Small intestine (tissue), 7 donors: ENCODE results near the gene STOM. TPM values are rescaled to one million over a fixed set of nuclear protein-coding genes. Genes with fewer than 3 reads are reported as not detected.

Experiments
- DNase-seq, 2 donors: peaks; one replicate each; pipeline versions ENCODE4 v3.0.0 to v3.0.0-alpha.2; 2013
- FAIRE-seq: peaks from 2 replicates; lab custom pipeline; 2012; peaks lifted over from hg19 to GRCh38; lab: Jason Lieb, UNC
- H3K27ac ChIP-seq, 3 donors: one replicate each; pipeline ENCODE4 v1.5.1; 2013; ENCODE audit warnings: low read length in 2 of 3, mild to moderate bottlenecking in 2 of 3, control low read depth in 1 of 3, inconsistent platforms in 1 of 3, low read depth in 1 of 3, moderate library complexity in 1 of 3
- H3K27me3 ChIP-seq, 3 donors: one replicate each; pipeline ENCODE4 v1.6.1; 2013; ENCODE audit warnings: low read length in 3 of 3, inconsistent platforms in 1 of 3; ENCODE audit not compliant: control insufficient read depth in 3 of 3, insufficient read depth in 3 of 3
- H3K36me3 ChIP-seq, 3 donors: one replicate each; pipeline ENCODE4 v1.6.1; 2013; ENCODE audit warnings: low read length in 3 of 3, inconsistent platforms in 1 of 3, low read depth in 1 of 3, mild to moderate bottlenecking in 1 of 3, moderate library complexity in 1 of 3; ENCODE audit not compliant: control insufficient read depth in 3 of 3, insufficient read depth in 2 of 3
- H3K4me1 ChIP-seq, 3 donors: one replicate each; pipeline ENCODE4 v1.6.1; 2013; ENCODE audit warnings: low read length in 2 of 3, inconsistent platforms in 1 of 3, low read depth in 1 of 3, mild to moderate bottlenecking in 1 of 3, moderate library complexity in 1 of 3; ENCODE audit not compliant: control insufficient read depth in 3 of 3, insufficient read depth in 2 of 3
- H3K4me3 ChIP-seq, 3 donors: one replicate each; pipeline ENCODE4 v1.5.1; 2013; ENCODE audit warnings: low read length in 3 of 3, control low read depth in 1 of 3, inconsistent platforms in 1 of 3, low read depth in 1 of 3, mild to moderate bottlenecking in 1 of 3, moderate library complexity in 1 of 3
- H3K9me3 ChIP-seq, 2 donors: one replicate each; pipeline ENCODE4 v1.6.1; 2013; ENCODE audit warnings: low read depth in 1 of 2, low read length in 1 of 2; ENCODE audit not compliant: control insufficient read depth in 2 of 2, insufficient read depth in 1 of 2
- WGBS, 3 donors: extraction: QIAGEN DNeasy Blood & Tissue Kit; methylation state at CpG; one replicate each; pipeline ENCODE4 v1.1.7; 2013; 5-methylcytosine and 5-hydroxymethylcytosine counted together
- polyA plus RNA-seq, 4 donors: library from polyadenylated mRNA; stranded (reverse) in 3 of 4; unstranded in 1 of 4; fragments of 200-250 nt in 3 of 4; fragments of 120-200 nt in 1 of 4; gene quantifications; one replicate each; pipeline versions ENCODE4 v1.2.1 to v1.2.3, GENCODE V29; 2013
- donor health status: healthy with polysubstance abuse.
- donor health status: control.
- donor health status: control.
- donor health status: Bipolar disorder and iron deficiency.
- donor health status: healthy.

The STOM gene
- polyA plus RNA-seq, 4 donors, result 20.8 to 115 (median 65.9) TPM

DNA sequence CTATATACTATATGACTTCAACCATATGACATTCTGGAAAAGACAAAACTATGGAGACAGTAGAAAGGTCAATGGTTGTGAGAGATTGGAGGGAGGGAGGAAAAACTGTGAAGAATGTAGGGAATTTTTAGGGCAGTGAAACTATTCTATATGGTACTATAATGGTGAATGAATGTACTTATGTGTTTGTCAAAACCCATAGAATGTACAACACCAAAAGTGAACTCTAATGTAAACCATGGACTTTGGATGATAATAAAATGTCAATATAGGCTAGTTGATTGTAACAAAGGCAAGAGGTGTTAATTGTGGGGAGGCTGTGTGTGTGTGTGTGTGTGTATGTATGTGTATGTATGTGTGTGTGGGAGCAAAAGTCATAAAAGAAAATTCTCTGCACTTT, 10.8 kb upstream of the STOM start:
- peak; percentile 76 to 78 for DNase-seq
- FAIRE-seq, result no peak

DNA sequence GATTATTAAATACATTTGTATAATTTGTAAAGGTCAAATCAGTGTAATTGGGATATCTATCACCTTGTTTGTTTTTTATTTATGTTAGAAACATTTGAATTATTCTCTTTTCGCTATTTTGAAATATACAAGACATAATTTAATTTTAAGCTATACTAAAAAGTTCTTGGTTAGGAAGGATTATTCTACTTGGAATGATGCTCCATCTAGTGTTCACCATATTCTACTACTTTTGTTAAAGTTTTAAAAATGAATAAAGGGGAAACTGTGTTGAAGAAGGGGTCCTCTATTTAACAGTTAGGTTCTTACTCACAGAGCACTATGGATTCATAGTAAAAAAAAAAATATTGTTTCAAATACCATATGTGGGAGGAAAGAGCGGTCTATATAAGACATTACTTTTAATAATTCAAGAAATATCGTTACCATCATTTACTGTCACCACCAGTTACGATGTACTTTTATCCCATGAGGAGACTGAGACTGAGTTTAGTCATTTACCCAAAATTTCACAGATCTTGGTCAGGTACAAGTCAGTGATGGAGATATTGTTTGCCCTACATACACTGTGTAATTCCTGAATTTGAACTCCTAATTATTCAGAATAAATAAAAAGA, 6.3 kb upstream of the STOM start:
- no peak for DNase-seq
- no peak overlapping the region for H3K4me3 ChIP-seq
- no peaks in the 10 kb centered on the region for H3K36me3 ChIP-seq
- no peak for FAIRE-seq
- H3K4me1 ChIP-seq, result peaks cover 0 to 23% (median 4%) of the 10 kb centered on the region in 3 donors
- H3K9me3 ChIP-seq, result no peaks in the 10 kb centered on the region
- no peaks in the 10 kb centered on the region for H3K27me3 ChIP-seq
- WGBS, 3 donors, result 86 to 92% (median 87%) methylated on average over 4 of the region's 4 CpGs
- no peak overlapping the region for H3K27ac ChIP-seq

More for the DNA sequence above, 10.8 kb upstream of the STOM start:
- Histone ChIP-seq H3K27ac (peak overlapping the region in 1 of 3 donors; percentile 15), H3K27me3 (no peaks in the 10 kb centered on the region), H3K9me3 (no peaks in the 10 kb centered on the region), H3K4me1 (peaks cover 0 to 9% (median 0%) of the 10 kb centered on the region in 3 donors), H3K4me3 (no peak overlapping the region), H3K36me3 (no peaks in the 10 kb centered on the region)

DNA sequence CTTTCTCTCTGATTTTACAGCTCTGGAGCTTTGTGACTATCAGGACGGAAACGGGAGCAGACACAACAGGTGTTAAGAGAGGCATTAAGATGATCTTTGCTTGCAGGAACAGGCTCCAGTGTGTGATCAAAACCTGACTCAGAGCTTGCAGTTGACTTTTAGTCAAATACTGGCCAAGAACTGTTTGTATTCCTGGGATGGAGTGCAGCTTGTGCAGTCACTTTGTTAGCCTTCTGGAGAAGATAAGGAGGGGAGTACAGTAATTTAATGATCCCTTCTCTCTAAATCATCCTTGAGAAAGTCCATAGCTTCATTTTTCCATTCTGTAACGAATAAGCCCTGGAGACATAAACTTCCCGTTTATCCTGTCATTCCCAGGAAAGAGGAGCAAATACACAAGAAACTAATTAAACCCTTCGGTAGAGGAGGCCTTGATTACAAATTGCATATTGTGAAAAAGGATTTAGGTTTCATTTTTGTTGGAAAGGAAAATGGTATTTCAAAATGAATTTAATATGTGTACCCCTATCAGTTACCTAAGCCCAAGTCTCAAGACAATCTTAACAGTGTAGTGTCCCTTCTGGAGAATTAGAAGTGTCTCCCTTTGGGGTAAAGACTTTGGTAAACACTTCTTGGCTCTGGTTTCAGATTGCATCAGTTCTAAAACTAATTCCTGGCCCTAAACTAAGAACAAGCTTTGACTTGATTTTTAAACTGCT, 3.1 kb upstream of the STOM start:
- 43 to 63% (median 47%) methylated on average over 5 of the region's 5 CpGs for WGBS, 3 donors
- DNase-seq (peak in 1 of 2 donors; percentile 26), FAIRE-seq (no peak)
- H3K4me3 ChIP-seq, result no peak overlapping the region
- H3K27ac ChIP-seq, result peak overlapping the region; percentile 20 to 62 (median 55)
- H3K9me3 ChIP-seq, result no peaks in the 10 kb centered on the region
- no peaks in the 10 kb centered on the region for H3K27me3 ChIP-seq
- H3K4me1 ChIP-seq, result peaks cover 0 to 31% (median 4%) of the 10 kb centered on the region in 3 donors
- no peaks in the 10 kb centered on the region for H3K36me3 ChIP-seq

DNA sequence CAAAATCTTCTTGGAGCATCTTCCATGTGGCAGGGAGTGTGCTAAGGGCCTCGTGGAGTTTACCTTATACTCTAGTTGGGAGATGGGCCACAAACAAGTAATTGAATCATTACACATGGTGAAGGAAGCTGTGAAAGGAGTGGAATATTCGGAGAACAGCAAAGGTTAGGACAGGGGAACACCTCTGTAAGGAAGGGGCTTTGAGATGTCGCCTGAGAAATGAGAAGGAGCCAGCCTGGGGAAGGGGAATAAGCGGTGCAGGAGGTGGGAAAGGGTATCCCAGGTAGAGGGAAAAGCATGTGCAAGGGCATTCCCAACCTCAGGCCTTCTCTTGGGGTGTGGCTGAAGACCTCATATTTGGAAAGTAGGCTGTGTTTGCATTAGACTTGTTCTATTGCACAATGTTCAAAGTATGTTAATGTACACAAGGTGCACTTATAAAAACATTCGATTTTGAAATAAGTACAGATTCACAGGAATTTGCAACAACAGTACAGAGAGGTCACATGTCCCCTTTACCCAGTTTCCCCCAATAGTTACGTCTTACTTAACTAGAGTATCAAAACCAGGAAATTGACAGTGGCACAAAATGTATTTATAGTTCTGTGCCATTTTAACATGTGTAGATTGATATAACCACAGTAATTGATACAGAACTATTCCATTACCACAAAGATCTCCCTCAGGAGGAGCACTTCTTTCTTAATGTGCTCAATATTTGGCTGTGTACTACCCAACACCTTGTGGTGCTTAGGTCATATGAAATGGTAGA, 2.4 kb upstream of the STOM start:
- 63 to 71% (median 65%) methylated on average over 6 of the region's 6 CpGs for WGBS, 3 donors
- H3K4me3 ChIP-seq, result no peak overlapping the region
- FAIRE-seq (no peak), DNase-seq (peak in 1 of 2 donors; percentile 65)
- H3K36me3 ChIP-seq, result no peaks in the 10 kb centered on the region
- H3K27ac ChIP-seq, result peak overlapping the region in 2 of 3 donors; percentile 55 to 62
- H3K27me3 ChIP-seq, result no peaks in the 10 kb centered on the region
- H3K9me3 ChIP-seq, result no peaks in the 10 kb centered on the region
- H3K4me1 ChIP-seq, result peaks cover 0 to 37% (median 4%) of the 10 kb centered on the region in 3 donors

DNA sequence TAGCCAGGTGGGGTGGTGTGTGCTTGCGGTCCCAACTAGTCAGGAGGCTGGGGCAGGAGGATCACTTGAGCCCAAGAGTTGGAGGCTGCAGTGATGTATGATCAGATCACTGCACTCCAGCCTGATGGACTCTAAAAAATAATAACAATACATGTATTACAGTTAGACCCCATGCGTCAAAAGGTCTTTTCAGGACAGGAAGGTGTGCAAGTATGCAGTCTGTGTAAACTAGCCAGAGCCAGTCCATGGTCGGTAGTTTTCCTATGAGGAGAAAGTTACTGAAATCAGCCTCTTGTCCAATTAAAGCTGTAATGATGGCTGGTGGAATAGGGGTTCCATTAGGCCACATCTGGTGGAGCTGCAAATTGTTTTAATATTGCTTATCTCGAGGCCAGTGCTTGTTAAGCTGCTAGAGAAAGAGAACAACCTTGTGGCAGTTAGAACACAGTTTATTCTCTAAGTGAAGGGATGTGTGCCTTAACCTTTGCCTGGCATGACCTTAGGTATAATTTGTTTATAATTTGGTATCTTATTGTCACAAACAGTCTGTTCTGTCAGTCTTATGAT, 1.5 kb upstream of the STOM start:
- no peak for FAIRE-seq
- Histone ChIP-seq H3K36me3 (no peaks in the 10 kb centered on the region), H3K27ac (peak overlapping the region in 2 of 3 donors; percentile 28 to 62), H3K27me3 (no peaks in the 10 kb centered on the region), H3K4me1 (peaks cover 0 to 43% (median 4%) of the 10 kb centered on the region in 3 donors), H3K4me3 (no peak overlapping the region), H3K9me3 (no peaks in the 10 kb centered on the region)
- WGBS, 3 donors, result 60 to 74% (median 69%) methylated on average over 4 of the region's 4 CpGs
- peak in 1 of 2 donors; percentile 14 for DNase-seq

DNA sequence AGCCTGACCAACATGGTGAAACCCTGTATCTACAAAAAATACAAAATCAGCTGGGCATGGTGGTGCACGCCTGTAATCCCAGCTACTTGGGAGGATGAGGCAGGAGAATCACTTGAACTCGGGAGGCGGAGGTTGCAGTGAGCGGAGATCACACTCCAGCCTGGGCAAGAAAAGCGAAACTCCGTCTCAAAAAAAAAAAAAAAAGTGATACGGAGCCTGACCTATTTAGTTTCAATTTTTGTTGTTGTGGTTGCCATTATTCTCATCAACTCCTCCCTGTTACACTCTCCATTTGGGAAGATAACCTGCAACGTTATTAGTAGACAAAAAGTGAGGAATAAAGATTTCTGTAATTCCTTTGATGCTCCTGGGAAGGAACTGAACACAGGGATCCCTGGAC, 1.3 kb downstream of the STOM start:
- H3K4me1 ChIP-seq, result peaks cover 0 to 44% (median 9%) of the 10 kb centered on the region in 3 donors
- peak overlapping the region; percentile 64 to 89 (median 82) for H3K4me3 ChIP-seq
- H3K9me3 ChIP-seq, result no peaks in the 10 kb centered on the region
- FAIRE-seq (no peak), DNase-seq (no peak)
- no peaks in the 10 kb centered on the region for H3K27me3 ChIP-seq
- H3K27ac ChIP-seq, result peak overlapping the region; percentile 62 to 90 (median 85)
- WGBS, 3 donors, result 14 to 25% (median 22%) methylated on average over 8 of the region's 8 CpGs
- H3K36me3 ChIP-seq, result no peaks in the 10 kb centered on the region

DNA sequence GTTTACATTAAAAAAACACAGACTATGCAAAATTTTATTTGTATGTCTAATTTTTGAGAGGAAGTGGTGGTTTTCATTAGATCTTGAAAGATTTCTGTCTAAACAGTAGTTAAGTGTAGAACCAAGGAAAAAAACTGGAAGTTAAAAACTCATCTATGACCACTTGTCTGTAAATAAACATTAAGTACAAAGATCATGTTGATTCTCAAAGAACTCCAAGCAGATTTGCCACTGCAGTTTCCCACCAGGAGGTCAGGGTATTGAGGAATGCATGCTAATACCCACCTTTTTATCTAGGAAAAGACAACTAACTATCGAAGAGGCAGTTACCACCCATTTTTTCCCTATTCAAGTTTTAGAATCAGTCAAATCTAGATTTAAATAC, 1.9 kb downstream of the STOM start:
- peak overlapping the region in 1 of 3 donors; percentile 64 for H3K4me3 ChIP-seq
- no peaks in the 10 kb centered on the region for H3K9me3 ChIP-seq
- H3K27ac ChIP-seq, result peak overlapping the region; percentile 11 to 70 (median 70)
- H3K4me1 ChIP-seq, result peaks cover 2 to 44% (median 9%) of the 10 kb centered on the region in 3 donors
- peak in 1 of 2 donors; percentile 54 for DNase-seq
- no peaks in the 10 kb centered on the region for H3K36me3 ChIP-seq
- no peaks in the 10 kb centered on the region for H3K27me3 ChIP-seq
- FAIRE-seq, result no peak
- 3 to 16% (median 3%) methylated on average over 1 of the region's 1 CpG for WGBS, 3 donors
